ENCODE measurements around the gene FIBCD1. TPM values are rescaled to one million over a fixed set of nuclear protein-coding genes. Genes with fewer than 3 reads are reported as not detected.

The FIBCD1 gene
- total RNA-seq, 1 donor from 2014 or later, result 0.66 TPM

DNA sequence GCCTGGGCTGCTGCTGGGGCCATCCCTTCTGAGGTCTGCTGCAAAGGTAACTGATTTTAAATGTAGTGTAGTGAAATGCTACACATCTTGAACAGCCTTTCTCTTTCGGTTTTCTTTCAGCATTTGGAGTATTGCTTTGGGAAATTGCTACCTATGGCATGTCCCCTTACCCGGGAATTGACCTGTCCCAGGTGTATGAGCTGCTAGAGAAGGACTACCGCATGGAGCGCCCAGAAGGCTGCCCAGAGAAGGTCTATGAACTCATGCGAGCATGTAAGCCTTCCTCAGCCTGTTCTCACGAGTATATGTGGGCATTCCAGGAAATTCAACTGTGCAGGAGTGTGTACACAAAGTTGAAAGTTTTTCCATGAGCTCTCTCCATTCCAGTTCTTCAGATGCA lies 60.8 kb downstream of the FIBCD1 start:
- Histone ChIP-seq H4K20me1 (ENCODE audit: insufficient read depth, low read length) (peaks cover 82% of the 10 kb centered on the region), H3K79me2 (ENCODE audit: insufficient read depth, low read length) (peaks cover 40% of the 10 kb centered on the region), H3K9ac (ENCODE audit: low read length) (no peak overlapping the region), H2AFZ (ENCODE audit: low read depth, low read length) (no peak overlapping the region), H3K27me3 (ENCODE audit: insufficient read depth, low read length) (no peaks in the 10 kb centered on the region), H3K9me3 (ENCODE audit: insufficient read depth, low read depth, low read length) (no peaks in the 10 kb centered on the region), H3K4me2 (ENCODE audit: low read length) (no peak overlapping the region), H3K4me3 (ENCODE audit: insufficient read depth, low read depth, low read length) (no peak overlapping the region), H3K36me3 (ENCODE audit: insufficient read depth, low read length) (peaks cover 71% of the 10 kb centered on the region), H3K27ac (ENCODE audit: low read depth, low read length) (no peak overlapping the region), H3K4me1 (ENCODE audit: insufficient read depth, low read length) (no peaks in the 10 kb centered on the region)
- DNase-seq (ENCODE audit: low read depth) (no peak), FAIRE-seq (no peak)
- TF ChIP-seq EZH2 (IDR thresholded peaks at IDR 0.05; ENCODE audit: insufficient read depth, low read length) (no peak), CTCF (IDR thresholded peaks at IDR 0.05; ENCODE audit: insufficient read depth, low read depth, low read length) (no peak)
- Mint-ChIP-seq H3K27ac (ENCODE audit: unreplicated experiment) (no peak overlapping the region), H3K9me3 (ENCODE audit: unreplicated experiment) (no peaks in the 10 kb centered on the region), H3K4me3 (ENCODE audit: unreplicated experiment) (no peak overlapping the region), H3K36me3 (ENCODE audit: low read depth, unreplicated experiment) (peaks cover 17% of the 10 kb centered on the region), H3K27me3 (ENCODE audit: low read depth, unreplicated experiment) (no peaks in the 10 kb centered on the region), H3K4me1 (ENCODE audit: low read depth, unreplicated experiment) (no peaks in the 10 kb centered on the region)

DNA sequence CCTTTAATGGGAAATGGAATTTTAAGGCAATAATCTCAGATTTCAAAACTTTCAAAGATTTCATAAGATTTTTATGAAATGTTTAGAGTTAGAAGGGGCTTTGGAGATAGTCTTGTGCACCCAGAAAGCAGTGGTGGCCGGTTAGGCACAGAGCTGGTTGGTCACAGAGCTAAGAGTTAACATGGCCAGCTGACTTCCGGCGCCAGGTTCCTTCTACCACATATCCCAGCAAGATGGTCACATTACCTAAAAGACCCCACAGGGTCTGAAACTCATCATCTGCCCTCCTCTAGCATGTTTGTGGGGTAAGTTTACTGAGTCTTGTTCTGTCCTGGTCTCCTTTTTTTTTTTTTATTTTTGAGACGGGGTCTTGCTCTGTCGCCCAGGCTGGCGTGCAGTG lies 61.7 kb downstream of the FIBCD1 start:
- no peak for TF ChIP-seq EZH2 (IDR thresholded peaks at IDR 0.05; ENCODE audit: insufficient read depth, low read length)
- TF ChIP-seq CTCF (IDR thresholded peaks at IDR 0.05; ENCODE audit: insufficient read depth, low read depth, low read length), result no peak
- FAIRE-seq, result no peak

GRCh38 chr9:130874783-130875182 lies 64.3 kb downstream of the FIBCD1 start:
- no peak overlapping the region for H3K4me2 ChIP-seq (ENCODE audit: low read length)
- H3K27me3 ChIP-seq (ENCODE audit: insufficient read depth, low read length), result no peaks in the 10 kb centered on the region
- no peak overlapping the region for H2AFZ ChIP-seq (ENCODE audit: low read depth, low read length)
- no peak for DNase-seq (ENCODE audit: low read depth)
- H3K27ac ChIP-seq (ENCODE audit: low read depth, low read length), result no peak overlapping the region
- no peak overlapping the region for H3K27ac Mint-ChIP-seq (ENCODE audit: unreplicated experiment)
- H4K20me1 ChIP-seq (ENCODE audit: insufficient read depth, low read length), result peaks cover 85% of the 10 kb centered on the region
- no peak overlapping the region for H3K4me3 ChIP-seq (ENCODE audit: insufficient read depth, low read depth, low read length)
- H3K9ac ChIP-seq (ENCODE audit: low read length), result no peak overlapping the region
- H3K4me1 ChIP-seq (ENCODE audit: insufficient read depth, low read length), result peaks cover 13% of the 10 kb centered on the region
- no peak for FAIRE-seq
- no peaks in the 10 kb centered on the region for H3K9me3 ChIP-seq (ENCODE audit: insufficient read depth, low read depth, low read length)
- no peaks in the 10 kb centered on the region for H3K9me3 Mint-ChIP-seq (ENCODE audit: unreplicated experiment)
- peaks cover 23% of the 10 kb centered on the region for H3K36me3 Mint-ChIP-seq (ENCODE audit: low read depth, unreplicated experiment)
- H3K4me1 Mint-ChIP-seq (ENCODE audit: low read depth, unreplicated experiment), result peaks cover 10% of the 10 kb centered on the region
- H3K4me3 Mint-ChIP-seq (ENCODE audit: unreplicated experiment), result no peak overlapping the region
- no peaks in the 10 kb centered on the region for H3K27me3 Mint-ChIP-seq (ENCODE audit: low read depth, unreplicated experiment)
- TF ChIP-seq CTCF (IDR thresholded peaks at IDR 0.05; ENCODE audit: insufficient read depth, low read depth, low read length) (no peak), EZH2 (IDR thresholded peaks at IDR 0.05; ENCODE audit: insufficient read depth, low read length) (no peak)
- H3K36me3 ChIP-seq (ENCODE audit: insufficient read depth, low read length), result peaks cover 64% of the 10 kb centered on the region
- H3K79me2 ChIP-seq (ENCODE audit: insufficient read depth, low read length), result peaks cover 63% of the 10 kb centered on the region

More for the DNA sequence above, 61.7 kb downstream of the FIBCD1 start:
- H3K9me3 ChIP-seq (ENCODE audit: insufficient read depth, low read depth, low read length), result no peaks in the 10 kb centered on the region
- no peaks in the 10 kb centered on the region for H3K27me3 ChIP-seq (ENCODE audit: insufficient read depth, low read length)
- no peak for DNase-seq (ENCODE audit: low read depth)
- H2AFZ ChIP-seq (ENCODE audit: low read depth, low read length), result no peak overlapping the region
- Mint-ChIP-seq H3K9me3 (ENCODE audit: unreplicated experiment) (no peaks in the 10 kb centered on the region), H3K36me3 (ENCODE audit: low read depth, unreplicated experiment) (peaks cover 21% of the 10 kb centered on the region), H3K4me3 (ENCODE audit: unreplicated experiment) (no peak overlapping the region), H3K27me3 (ENCODE audit: low read depth, unreplicated experiment) (no peaks in the 10 kb centered on the region), H3K4me1 (ENCODE audit: low read depth, unreplicated experiment) (no peaks in the 10 kb centered on the region), H3K27ac (ENCODE audit: unreplicated experiment) (no peak overlapping the region)
- peaks cover 84% of the 10 kb centered on the region for H4K20me1 ChIP-seq (ENCODE audit: insufficient read depth, low read length)
- no peaks in the 10 kb centered on the region for H3K4me1 ChIP-seq (ENCODE audit: insufficient read depth, low read length)
- H3K27ac ChIP-seq (ENCODE audit: low read depth, low read length), result no peak overlapping the region
- H3K36me3 ChIP-seq (ENCODE audit: insufficient read depth, low read length), result peaks cover 77% of the 10 kb centered on the region
- H3K9ac ChIP-seq (ENCODE audit: low read length), result no peak overlapping the region
- no peak overlapping the region for H3K4me3 ChIP-seq (ENCODE audit: insufficient read depth, low read depth, low read length)
- peaks cover 50% of the 10 kb centered on the region for H3K79me2 ChIP-seq (ENCODE audit: insufficient read depth, low read length)
- H3K4me2 ChIP-seq (ENCODE audit: low read length), result no peak overlapping the region

All from astrocyte (in vitro differentiated cells and primary cell).